Breast epithelium (tissue), 3 donors: Measurements from ENCODE around the gene RDH14.

ENCODE experiments used
- CTCF ChIP-seq, 3 donors: fragments of 450-650 bp; IDR thresholded peaks; one replicate each; pipeline ENCODE4 v1.5.1; 2016 to 2017; ENCODE audit warnings: antibody characterized with exemption in 3 of 3, mild to moderate bottlenecking in 3 of 3, moderate library complexity in 3 of 3
- POLR2A ChIP-seq: fragments of 450-650 bp; IDR thresholded peaks from one replicate; pipeline ENCODE4 v1.6.1; 2016; ENCODE audit warnings: antibody characterized with exemption, mild to moderate bottlenecking, moderate library complexity
- POLR2AphosphoS5 ChIP-seq, 3 donors: sonication (generic); formaldehyde crosslinking; IDR thresholded peaks; one replicate each; pipeline ENCODE4 v1.6.1; 2017; ENCODE audit warnings: antibody characterized with exemption in 3 of 3

GRCh38 chr2:18558458-18558857, 2.0 kb downstream of the RDH14 start:
- TF ChIP-seq CTCF (IDR thresholded peaks at IDR 0.05) (no peak), POLR2A (no peak), POLR2AphosphoS5 (IDR thresholded peaks at IDR 0.05) (no peak)
